DMS53 treated with DMSO at 0.1 percent for 48 hours (cell line): ENCODE measurements around the gene TMSB15C.

ENCODE experiments used
- DNase-seq: peaks from one replicate; lab custom pipeline; 2025; ENCODE audit not compliant: unreplicated experiment; lab: John Stamatoyannopoulos, UW

Gene TMSB15C

GRCh38 chrX:104047171-104047570 is 28.9 kb downstream of the TMSB15C start:
- no peak for DNase-seq

- no peak for DNase-seq
Measured at GRCh38 chrX:104045642-104046041, 30.4 kb downstream of the TMSB15C start.

GRCh38 chrX:104041003-104041402 is 35.0 kb downstream of the TMSB15C start:
- no peak for DNase-seq

- DNase-seq = no peak
Measured at GRCh38 chrX:104039689-104040505, 36.1 kb downstream of the TMSB15C start, which contains the start of gene H2BW2. Gene H2BW2, plus strand, starts transcription at chrX:104039956. Its CDS starts 39 bp downstream, at chrX:104039995.
